ENCODE data around the gene SEC23IP.

SEC23IP gene

DNA sequence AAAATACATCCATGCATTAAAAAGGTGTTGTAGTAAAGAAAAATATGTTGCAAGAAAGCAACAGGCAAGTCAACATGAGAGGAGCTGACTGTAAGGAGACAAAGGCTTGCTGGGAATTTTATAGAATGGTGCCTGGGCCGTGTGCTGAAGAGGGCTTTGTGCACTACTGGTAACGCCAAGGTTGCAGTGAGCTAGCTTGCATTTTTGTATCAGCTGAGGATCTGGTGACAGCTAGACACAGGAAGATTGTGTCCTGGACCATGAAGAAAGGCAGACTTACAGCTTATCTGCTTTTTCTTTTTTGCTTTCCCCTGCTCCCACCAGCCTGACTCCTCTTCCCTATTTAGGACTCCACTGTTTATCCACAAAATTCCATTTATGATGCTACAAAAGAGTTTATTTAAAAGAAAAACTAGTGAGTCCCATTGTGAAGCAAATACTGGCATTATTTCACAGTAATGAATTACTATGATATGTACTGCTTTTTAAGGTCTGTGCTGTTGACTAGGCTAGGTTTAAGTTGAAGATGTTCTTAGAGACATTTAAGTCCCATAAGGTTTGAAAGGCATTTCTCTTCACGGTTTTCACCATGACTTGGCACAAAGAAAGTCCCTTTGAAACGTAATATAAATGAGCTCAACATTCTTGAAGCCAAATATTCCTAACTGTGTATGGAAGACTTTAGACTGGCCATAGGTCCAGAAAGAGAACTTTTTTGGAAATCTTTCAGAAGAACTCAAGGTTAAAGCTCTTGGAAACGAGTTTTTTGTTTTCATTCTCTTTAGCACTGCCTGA, 88.6 kb downstream of the SEC23IP start:
- Histone ChIP-seq H3K9me3 (no peaks in the 10 kb centered on the region), H3K4me3 (ENCODE audit: low read depth in 1 of 2, low read length in 1 of 2) (no peak overlapping the region), H3K36me3 (no peaks in the 10 kb centered on the region), H3K27me3 (peaks cover 24% of the 10 kb centered on the region), H3K27ac (no peak overlapping the region), H3K4me1 (ENCODE audit: control insufficient read depth in 1 of 2, insufficient read depth in 1 of 2, low read depth in 1 of 2, low read length in 1 of 2) (no peaks in the 10 kb centered on the region)
- TF ChIP-seq, protein P1, sequence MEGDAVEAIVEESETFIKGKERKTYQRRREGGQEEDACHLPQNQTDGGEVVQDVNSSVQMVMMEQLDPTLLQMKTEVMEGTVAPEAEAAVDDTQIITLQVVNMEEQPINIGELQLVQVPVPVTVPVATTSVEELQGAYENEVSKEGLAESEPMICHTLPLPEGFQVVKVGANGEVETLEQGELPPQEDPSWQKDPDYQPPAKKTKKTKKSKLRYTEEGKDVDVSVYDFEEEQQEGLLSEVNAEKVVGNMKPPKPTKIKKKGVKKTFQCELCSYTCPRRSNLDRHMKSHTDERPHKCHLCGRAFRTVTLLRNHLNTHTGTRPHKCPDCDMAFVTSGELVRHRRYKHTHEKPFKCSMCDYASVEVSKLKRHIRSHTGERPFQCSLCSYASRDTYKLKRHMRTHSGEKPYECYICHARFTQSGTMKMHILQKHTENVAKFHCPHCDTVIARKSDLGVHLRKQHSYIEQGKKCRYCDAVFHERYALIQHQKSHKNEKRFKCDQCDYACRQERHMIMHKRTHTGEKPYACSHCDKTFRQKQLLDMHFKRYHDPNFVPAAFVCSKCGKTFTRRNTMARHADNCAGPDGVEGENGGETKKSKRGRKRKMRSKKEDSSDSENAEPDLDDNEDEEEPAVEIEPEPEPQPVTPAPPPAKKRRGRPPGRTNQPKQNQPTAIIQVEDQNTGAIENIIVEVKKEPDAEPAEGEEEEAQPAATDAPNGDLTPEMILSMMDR (IDR thresholded peaks at IDR 0.05), result no peak

DNA sequence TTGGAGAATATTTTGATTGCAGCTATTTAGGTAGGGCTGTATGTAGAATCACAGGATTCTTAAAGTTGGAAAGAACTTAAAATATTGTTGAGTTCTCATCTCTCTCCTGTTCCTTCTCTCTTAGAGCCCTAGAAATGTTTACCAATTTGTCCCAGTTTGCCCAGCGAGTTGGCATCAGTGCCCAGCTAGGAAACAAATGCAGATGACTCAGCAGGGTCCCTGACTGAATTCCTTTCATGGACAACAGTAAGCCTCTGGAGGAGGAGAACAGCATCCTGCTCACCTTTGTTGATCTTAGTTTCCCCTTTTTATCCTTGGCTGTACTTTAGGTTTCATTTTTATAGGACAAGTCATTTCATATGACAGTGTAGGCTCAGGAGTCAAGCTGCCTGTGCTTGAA, 89.3 kb downstream of the SEC23IP start:
- H3K27me3 ChIP-seq, result peaks cover 24% of the 10 kb centered on the region
- no peak overlapping the region for H3K27ac ChIP-seq
- no peak overlapping the region for H3K4me3 ChIP-seq (ENCODE audit: low read depth in 1 of 2, low read length in 1 of 2)
- no peaks in the 10 kb centered on the region for H3K4me1 ChIP-seq (ENCODE audit: control insufficient read depth in 1 of 2, insufficient read depth in 1 of 2, low read depth in 1 of 2, low read length in 1 of 2)
- no peaks in the 10 kb centered on the region for H3K9me3 ChIP-seq
- TF ChIP-seq, protein P1 (IDR thresholded peaks at IDR 0.05), result no peak
- no peaks in the 10 kb centered on the region for H3K36me3 ChIP-seq

DNA sequence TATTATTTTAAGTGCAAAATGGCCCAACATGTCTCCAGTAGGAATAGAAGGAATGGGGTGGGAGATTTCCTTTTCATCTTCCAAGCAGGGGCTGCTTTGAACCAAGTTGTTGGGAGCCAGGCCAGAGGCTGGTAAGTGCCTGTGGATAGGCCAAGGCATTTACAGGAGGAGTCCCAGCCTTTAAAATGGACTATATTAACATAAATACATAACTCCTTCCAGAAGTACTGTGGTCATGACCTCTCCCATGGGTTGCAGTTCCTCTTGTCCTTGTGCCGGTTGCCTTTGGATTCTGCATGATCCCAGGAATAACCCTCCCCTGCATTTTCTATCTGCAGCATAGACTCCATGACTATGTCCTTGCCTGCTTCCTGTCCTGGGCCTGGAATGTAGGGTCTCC, 95.8 kb downstream of the SEC23IP start:
- Histone ChIP-seq H3K4me3 (ENCODE audit: low read depth in 1 of 2, low read length in 1 of 2) (no peak overlapping the region), H3K27ac (no peak overlapping the region), H3K9me3 (no peaks in the 10 kb centered on the region), H3K4me1 (ENCODE audit: control insufficient read depth in 1 of 2, insufficient read depth in 1 of 2, low read depth in 1 of 2, low read length in 1 of 2) (no peaks in the 10 kb centered on the region), H3K27me3 (peaks cover 6% of the 10 kb centered on the region), H3K36me3 (no peaks in the 10 kb centered on the region)
- TF ChIP-seq, protein P1 (IDR thresholded peaks at IDR 0.05), result no peak

DNA sequence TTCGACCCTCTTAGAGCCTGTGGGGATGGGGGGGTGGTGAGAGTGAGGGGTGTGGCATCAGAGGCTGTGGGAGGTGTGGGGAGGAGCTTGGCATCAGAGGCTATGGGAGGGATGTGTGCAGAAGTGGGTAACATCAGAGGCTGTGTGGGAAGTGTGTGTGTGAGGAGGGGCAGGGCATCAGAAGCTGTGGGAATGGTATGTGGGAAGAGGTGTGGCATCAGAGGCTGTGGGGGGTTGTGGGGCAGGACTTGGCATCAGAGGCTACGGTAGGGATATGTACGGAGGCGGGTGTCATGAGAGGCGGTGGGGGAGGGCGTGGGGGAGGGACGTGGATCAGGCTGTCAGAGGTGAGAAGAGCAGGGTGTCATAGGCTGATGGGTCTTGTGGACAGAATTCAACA, 97.4 kb downstream of the SEC23IP start:
- no peak overlapping the region for H3K27ac ChIP-seq
- H3K4me3 ChIP-seq (ENCODE audit: low read depth in 1 of 2, low read length in 1 of 2), result no peak overlapping the region
- H3K27me3 ChIP-seq, result peaks cover 6% of the 10 kb centered on the region
- no peaks in the 10 kb centered on the region for H3K36me3 ChIP-seq
- TF ChIP-seq, protein P1 (IDR thresholded peaks at IDR 0.05), result no peak
- H3K9me3 ChIP-seq, result no peaks in the 10 kb centered on the region
- no peaks in the 10 kb centered on the region for H3K4me1 ChIP-seq (ENCODE audit: control insufficient read depth in 1 of 2, insufficient read depth in 1 of 2, low read depth in 1 of 2, low read length in 1 of 2)

DNA sequence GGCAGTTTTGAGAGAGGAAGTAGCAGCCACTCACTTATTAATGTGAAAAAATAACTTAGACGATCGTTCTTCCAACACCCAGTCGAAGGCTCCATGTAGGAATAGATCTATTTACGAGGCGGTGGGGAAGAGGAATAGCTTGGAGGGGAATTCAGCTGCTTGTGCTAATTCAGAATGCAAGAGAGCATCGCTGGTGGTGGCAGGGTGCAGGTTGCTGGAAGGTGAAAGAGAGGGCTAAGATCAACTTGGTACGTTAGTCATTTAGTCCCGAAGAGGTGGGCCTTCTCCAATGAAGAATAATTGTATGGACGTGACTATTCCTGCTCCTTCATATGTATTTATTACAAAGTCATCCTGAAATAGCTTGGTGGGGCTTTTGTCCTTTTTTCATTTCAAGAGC, 98.5 kb downstream of the SEC23IP start:
- H3K27ac ChIP-seq, result no peak overlapping the region
- no peak overlapping the region for H3K4me3 ChIP-seq (ENCODE audit: low read depth in 1 of 2, low read length in 1 of 2)
- H3K36me3 ChIP-seq, result no peaks in the 10 kb centered on the region
- H3K27me3 ChIP-seq, result peaks cover 6% of the 10 kb centered on the region
- H3K9me3 ChIP-seq, result no peaks in the 10 kb centered on the region
- no peaks in the 10 kb centered on the region for H3K4me1 ChIP-seq (ENCODE audit: control insufficient read depth in 1 of 2, insufficient read depth in 1 of 2, low read depth in 1 of 2, low read length in 1 of 2)
- TF ChIP-seq, protein P1 (IDR thresholded peaks at IDR 0.05), result no peak
